Psoas muscle (tissue), 8 donors: ENCODE results near the gene FXYD2. TPM values are rescaled to one million over a fixed set of nuclear protein-coding genes. Genes with fewer than 3 reads are reported as not detected.
A peak's percentile ranks its signal among the peaks of the same experiment; 100 is the strongest.

Experiments used
- ATAC-seq, 4 donors: fragments of 200-7000 bp; cut with Tn5 transposase; one replicate each; pipeline ENCODE4 v1.9.1; 2020; ENCODE audit warnings: moderate library complexity in 3 of 4, mild to moderate bottlenecking in 2 of 4
- DNase-seq, 2 donors: peaks; one replicate each; pipeline ENCODE4 v3.0.0-alpha.2; 2020
- H3K27ac ChIP-seq: fragments of 200-600 bp; one replicate; pipeline ENCODE4 v1.8.0; 2022
- H3K27me3 ChIP-seq, 3 donors: fragments of 200-600 bp in 1 of 3; one replicate each; pipeline versions ENCODE4 v1.6.1 to v1.8.0; 2013 to 2022; ENCODE audit warnings: low read length in 2 of 3, mild to moderate bottlenecking in 2 of 3, moderate library complexity in 1 of 3; ENCODE audit not compliant: insufficient read depth in 3 of 3
- H3K36me3 ChIP-seq, 2 donors: fragments of 200-600 bp in 1 of 2; one replicate each; pipeline versions ENCODE4 v1.6.1 to v1.8.0; 2013 to 2022; ENCODE audit warnings: low read depth in 1 of 2, mild to moderate bottlenecking in 1 of 2, moderate library complexity in 1 of 2; ENCODE audit not compliant: insufficient read depth in 1 of 2
- H3K4me1 ChIP-seq: fragments of 200-600 bp; one replicate; pipeline ENCODE4 v1.8.0; 2022
- H3K4me3 ChIP-seq: fragments of 200-600 bp; one replicate; pipeline ENCODE4 v1.8.0; 2022; ENCODE audit warnings: mild to moderate bottlenecking
- H3K9me3 ChIP-seq: fragments of 200-600 bp; one replicate; pipeline ENCODE4 v1.8.0; 2022
- CTCF ChIP-seq: fragments of 200-600 bp; IDR thresholded peaks from one replicate; pipeline ENCODE4 v1.8.0; 2022; ENCODE audit warnings: antibody characterized with exemption
- WGBS, 3 donors: extraction: QIAGEN DNeasy Blood & Tissue Kit; methylation state at CpG; one replicate each; pipeline versions ENCODE4 v1.1.6 to v1.1.7; 2013; 5-methylcytosine and 5-hydroxymethylcytosine counted together
- intact Hi-C, 2 donors: fragments of 100-400 bp; cut with DNase I; formaldehyde crosslinking; loops; one replicate each; pipeline versions ENCODE4 v1.11.0 to v1.14.2; 2022
- polyA plus RNA-seq, 3 donors: library from polyadenylated mRNA; stranded (reverse); fragments of 200-250 nt; gene quantifications; one replicate each; pipeline ENCODE4 v1.2.3, GENCODE V29; 2013
- total RNA-seq, 4 donors: library from RNA; stranded (reverse); fragmentation: NEBNext Ultra II Directional in 2 of 4; extraction: Animal tissue kit (Norgen Biotek cat#: 25700) in 2 of 4; gene quantifications; one replicate each; pipeline versions ENCODE4 v1.2.1 to v1.2.4, GENCODE V29; 2021 to 2023
- donor health status: healthy with polysubstance abuse.
- donor health status: DM: no; HTN: no; CAD: no; lungs with moderate emphysema.
- donor health status: Bipolar disorder and iron deficiency.
- donor health status: healthy.
- donor health status: DM: yes; HTN: yes; CAD: no.
- donor health status: DM: no; HTN: no; CAD: no.
- donor health status: DM: no; HTN: no; CAD: no.
- donor health status: DM: yes; HTN: yes; CAD: no.

FXYD2 gene
- total and polyA plus RNA-seq, 7 donors, result 0.17 to 0.69 (median 0.42) TPM; not detected in 2

DNA sequence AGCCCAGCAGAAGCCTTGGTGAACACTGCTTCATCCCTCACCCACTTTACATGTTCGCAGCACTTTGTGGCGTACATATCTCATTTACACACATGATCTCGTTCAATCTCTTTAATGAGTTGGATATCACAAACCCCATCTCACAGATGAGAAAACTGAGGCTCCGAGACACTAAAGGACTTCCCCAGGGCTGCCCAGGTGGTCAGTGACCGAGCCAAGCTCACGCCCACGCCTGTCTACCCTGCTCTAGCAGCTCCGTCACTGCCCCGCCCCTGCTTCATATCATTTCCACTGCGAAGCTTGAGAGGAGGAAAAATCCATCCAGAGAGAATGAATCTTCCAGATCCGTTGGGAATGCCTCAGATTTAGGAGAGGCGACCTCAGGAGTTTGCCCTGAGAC, 15.8 kb downstream of the FXYD2 start:
- DNase-seq, result no peak
- intact Hi-C loops, result loop anchor here (2.0 to 5.0 kb wide), 3 partner anchors 139 to 244 kb away; no protein-coding TSS in a partner anchor
- H3K4me1 ChIP-seq, result no peaks in the 10 kb centered on the region
- no peaks in the 10 kb centered on the region for H3K9me3 ChIP-seq
- ATAC-seq, result peak in 2 of 4 donors; percentile 19 to 26
- 59 to 66% (median 65%) methylated on average over 12 of the region's 12 CpGs for WGBS, 3 donors
- H3K27me3 ChIP-seq, result peaks cover 0 to 10% (median 0%) of the 10 kb centered on the region in 3 donors
- no peak for TF ChIP-seq CTCF
- H3K27ac ChIP-seq, result no peak overlapping the region
- H3K36me3 ChIP-seq, result no peaks in the 10 kb centered on the region
- H3K4me3 ChIP-seq, result no peak overlapping the region

GRCh38 chr11:117807482-117808327, 16.8 kb downstream of the FXYD2 start:
- intact Hi-C loops, result loop anchor here (2.0 to 5.0 kb wide), 4 partner anchors 139 to 245 kb away; no protein-coding TSS in a partner anchor

DNA sequence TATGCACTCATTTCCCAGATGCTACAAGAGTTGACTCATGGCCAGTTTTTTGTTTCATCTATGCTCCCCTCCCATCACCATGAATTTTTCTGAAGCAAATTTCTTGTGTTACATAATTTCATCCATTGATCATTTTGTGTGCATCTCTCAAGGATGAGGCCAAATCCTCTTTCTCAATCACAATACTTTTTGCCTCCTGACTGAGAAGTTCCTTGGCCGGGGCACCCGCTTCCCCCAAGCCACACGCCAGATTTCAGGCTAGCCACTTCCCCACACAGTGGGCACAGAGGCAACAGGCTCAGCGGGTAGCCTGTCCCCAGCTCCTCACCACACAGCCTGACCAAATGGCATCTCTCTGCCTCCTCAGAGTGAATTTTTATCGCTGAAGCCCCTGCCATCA, 17.7 kb downstream of the FXYD2 start:
- 79 to 82% (median 80%) methylated on average over 5 of the region's 5 CpGs for WGBS, 3 donors
- DNase-seq (no peak), ATAC-seq (no peak)
- Histone ChIP-seq H3K27me3 (peaks cover 0 to 10% (median 0%) of the 10 kb centered on the region in 3 donors), H3K27ac (no peak overlapping the region), H3K9me3 (no peaks in the 10 kb centered on the region), H3K36me3 (no peaks in the 10 kb centered on the region), H3K4me3 (no peak overlapping the region), H3K4me1 (no peaks in the 10 kb centered on the region)
- intact Hi-C loops, result loop anchor here (2.0 to 5.0 kb wide), 3 partner anchors 140 to 245 kb away; no protein-coding TSS in a partner anchor
- no peak for TF ChIP-seq CTCF

More at GRCh38 chr11:117807482-117808327, 16.8 kb downstream of the FXYD2 start:
- H3K4me3 ChIP-seq, result no peak overlapping the region
- H3K27me3 ChIP-seq, result peaks cover 0 to 10% (median 0%) of the 10 kb centered on the region in 3 donors
- H3K9me3 ChIP-seq, result no peaks in the 10 kb centered on the region
- H3K27ac ChIP-seq, result no peak overlapping the region
- WGBS, 3 donors, result 58 to 60% (median 58%) methylated on average over 22 of the region's 22 CpGs
- DNase-seq (peak; percentile 74 to 84), ATAC-seq (peak; percentile 70 to 79 (median 75))
- no peaks in the 10 kb centered on the region for H3K36me3 ChIP-seq
- TF ChIP-seq CTCF, result peak; percentile 93
- no peaks in the 10 kb centered on the region for H3K4me1 ChIP-seq

DNA sequence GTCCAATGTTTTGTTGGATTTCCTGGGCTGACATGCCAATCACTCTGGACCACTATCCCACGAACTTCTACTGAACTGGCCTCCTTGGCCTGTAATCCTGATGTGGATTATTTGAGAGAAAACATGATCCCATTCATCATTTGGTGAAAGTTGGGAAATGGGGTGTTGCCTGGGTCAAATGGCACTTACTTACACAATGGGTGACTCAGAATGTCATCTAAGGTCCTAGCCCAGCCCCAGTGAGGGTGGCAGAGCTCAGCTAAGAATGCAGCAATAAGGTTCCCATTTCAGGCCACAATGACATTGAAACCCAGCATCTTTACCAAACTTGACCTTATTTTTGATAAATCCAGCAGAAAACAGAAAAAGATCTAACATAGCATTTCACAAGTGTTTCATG, 19.5 kb downstream of the FXYD2 start:
- Histone ChIP-seq H3K4me1 (no peaks in the 10 kb centered on the region), H3K27me3 (peaks cover 0 to 10% (median 0%) of the 10 kb centered on the region in 3 donors), H3K9me3 (no peaks in the 10 kb centered on the region), H3K4me3 (no peak overlapping the region), H3K27ac (no peak overlapping the region), H3K36me3 (no peaks in the 10 kb centered on the region)
- WGBS, 3 donors, result 48 to 59% (median 50%) methylated on average over 1 of the region's 1 CpG
- intact Hi-C loops, result loop anchor here in 1 of 2 donors (5.0 kb wide), 2 partner anchors 142 to 247 kb away; no protein-coding TSS in a partner anchor
- no peak for TF ChIP-seq CTCF
- ATAC-seq (no peak), DNase-seq (no peak)
